ENCODE results near the gene CCDC57. TPM values are rescaled to one million over a fixed set of nuclear protein-coding genes. Genes with fewer than 3 reads are reported as not detected.

CCDC57 gene
- total RNA-seq, 4 donors from 2014 or later: 8.4 to 21.6 (median 16.4) TPM

DNA sequence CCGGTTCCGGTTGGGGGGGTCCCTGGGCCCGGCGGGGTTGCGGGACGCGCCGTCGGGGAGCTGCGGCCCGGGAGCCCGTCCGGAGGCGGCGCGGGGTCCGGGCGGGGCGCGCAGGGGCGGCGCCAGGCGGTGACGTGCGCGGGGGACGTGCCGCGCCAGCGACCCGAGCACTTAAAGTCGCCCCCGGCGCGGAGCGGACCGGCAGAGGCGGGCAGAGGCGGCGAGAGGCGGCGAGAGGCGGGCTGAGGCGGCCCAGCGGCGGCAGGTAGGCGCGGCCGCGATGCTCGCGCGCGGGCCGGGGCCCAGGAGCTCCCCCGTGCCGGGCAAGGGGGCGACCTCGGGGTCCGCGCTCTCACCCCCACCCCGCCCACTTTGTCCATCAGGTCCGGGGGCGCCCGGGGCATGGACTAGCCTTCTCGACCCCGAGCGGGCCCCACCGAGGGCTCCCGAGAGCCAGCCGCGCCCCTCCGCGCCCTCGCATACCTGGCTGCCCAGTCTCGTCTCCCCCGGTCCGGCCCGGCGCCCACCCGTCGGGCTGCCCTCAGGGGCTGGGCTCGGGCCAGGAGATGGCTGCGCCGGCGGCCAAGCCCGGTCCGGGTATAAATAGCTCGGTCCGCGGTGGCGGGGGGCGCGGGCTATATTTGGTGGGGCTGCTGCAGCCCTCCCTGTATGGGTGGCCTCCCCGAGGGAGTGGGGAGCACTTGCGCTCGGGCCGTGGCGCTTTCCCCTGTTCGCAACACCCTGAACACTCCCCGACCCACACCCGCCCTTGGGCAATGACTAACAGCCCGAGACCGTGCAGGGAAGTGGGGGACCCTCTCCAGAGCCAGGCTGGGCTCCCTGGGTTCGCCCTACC is 16.4 kb upstream of the CCDC57 start, which contains the start of gene SLC16A3:
Gene SLC16A3, plus strand, starts transcription at position 201 of the 856 bp plus-strand sequence. CDS start 6,967 bp downstream, outside the sequence.
- peak within 1 kb of the TSS; percentile 63 to 76 (median 74) for H3K4me3 ChIP-seq
- WGBS: 21% methylated on average over 11 of the region's 105 CpGs
- H3K4me1 ChIP-seq: peaks cover 45 to 67% (median 59%) of the 10 kb centered on the region in 4 donors
- intact Hi-C loops (cut with DNase I): no loop called here
- peak; percentile 31 for TF ChIP-seq POLR2A (IDR thresholded peaks at IDR 0.05; ENCODE audit: low read depth)
- peak; percentile 48 to 63 for TF ChIP-seq POLR2AphosphoS5 (IDR thresholded peaks at IDR 0.05)
- no peak for TF ChIP-seq EP300 (IDR thresholded peaks at IDR 0.05)
- TF ChIP-seq, protein P1, sequence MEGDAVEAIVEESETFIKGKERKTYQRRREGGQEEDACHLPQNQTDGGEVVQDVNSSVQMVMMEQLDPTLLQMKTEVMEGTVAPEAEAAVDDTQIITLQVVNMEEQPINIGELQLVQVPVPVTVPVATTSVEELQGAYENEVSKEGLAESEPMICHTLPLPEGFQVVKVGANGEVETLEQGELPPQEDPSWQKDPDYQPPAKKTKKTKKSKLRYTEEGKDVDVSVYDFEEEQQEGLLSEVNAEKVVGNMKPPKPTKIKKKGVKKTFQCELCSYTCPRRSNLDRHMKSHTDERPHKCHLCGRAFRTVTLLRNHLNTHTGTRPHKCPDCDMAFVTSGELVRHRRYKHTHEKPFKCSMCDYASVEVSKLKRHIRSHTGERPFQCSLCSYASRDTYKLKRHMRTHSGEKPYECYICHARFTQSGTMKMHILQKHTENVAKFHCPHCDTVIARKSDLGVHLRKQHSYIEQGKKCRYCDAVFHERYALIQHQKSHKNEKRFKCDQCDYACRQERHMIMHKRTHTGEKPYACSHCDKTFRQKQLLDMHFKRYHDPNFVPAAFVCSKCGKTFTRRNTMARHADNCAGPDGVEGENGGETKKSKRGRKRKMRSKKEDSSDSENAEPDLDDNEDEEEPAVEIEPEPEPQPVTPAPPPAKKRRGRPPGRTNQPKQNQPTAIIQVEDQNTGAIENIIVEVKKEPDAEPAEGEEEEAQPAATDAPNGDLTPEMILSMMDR (IDR thresholded peaks at IDR 0.05): no peak
- peak; percentile 89 for DNase-seq (ENCODE audit: extremely low spot score)
- no peaks in the 10 kb centered on the region for H3K9me3 ChIP-seq
- H3K27ac ChIP-seq (replicated peaks in 1 of 4): peak within 1 kb of the TSS; percentile 89 to 93 (median 92)
- peaks cover 0 to 5% (median 0%) of the 10 kb centered on the region in 4 donors for H3K27me3 ChIP-seq
- H3K36me3 ChIP-seq: no peaks in the 10 kb centered on the region

- H3K27ac ChIP-seq (replicated peaks in 1 of 4): peak overlapping the region; percentile 89 to 93 (median 92)
- intact Hi-C loops (cut with DNase I): no loop called here
- peaks cover 0 to 5% (median 0%) of the 10 kb centered on the region in 4 donors for H3K27me3 ChIP-seq
- H3K4me3 ChIP-seq: peak overlapping the region; percentile 63 to 76 (median 74)
- peak in 1 of 2 donors; percentile 44 for TF ChIP-seq POLR2AphosphoS5 (IDR thresholded peaks at IDR 0.05)
- no peak for TF ChIP-seq POLR2A (IDR thresholded peaks at IDR 0.05; ENCODE audit: low read depth)
- DNase-seq (ENCODE audit: extremely low spot score): no peak
- H3K9me3 ChIP-seq: no peaks in the 10 kb centered on the region
- WGBS: 51% methylated on average over 7 of the region's 63 CpGs
- peaks cover 45 to 67% (median 56%) of the 10 kb centered on the region in 4 donors for H3K4me1 ChIP-seq
- H3K36me3 ChIP-seq: no peaks in the 10 kb centered on the region
Observed at GRCh38 chr17:82228278-82228841, 15.7 kb upstream of the CCDC57 start.

- H3K4me3 ChIP-seq: peak overlapping the region; percentile 63 to 76 (median 74)
Observed at GRCh38 chr17:82227629-82228277, 15.1 kb upstream of the CCDC57 start.

DNA sequence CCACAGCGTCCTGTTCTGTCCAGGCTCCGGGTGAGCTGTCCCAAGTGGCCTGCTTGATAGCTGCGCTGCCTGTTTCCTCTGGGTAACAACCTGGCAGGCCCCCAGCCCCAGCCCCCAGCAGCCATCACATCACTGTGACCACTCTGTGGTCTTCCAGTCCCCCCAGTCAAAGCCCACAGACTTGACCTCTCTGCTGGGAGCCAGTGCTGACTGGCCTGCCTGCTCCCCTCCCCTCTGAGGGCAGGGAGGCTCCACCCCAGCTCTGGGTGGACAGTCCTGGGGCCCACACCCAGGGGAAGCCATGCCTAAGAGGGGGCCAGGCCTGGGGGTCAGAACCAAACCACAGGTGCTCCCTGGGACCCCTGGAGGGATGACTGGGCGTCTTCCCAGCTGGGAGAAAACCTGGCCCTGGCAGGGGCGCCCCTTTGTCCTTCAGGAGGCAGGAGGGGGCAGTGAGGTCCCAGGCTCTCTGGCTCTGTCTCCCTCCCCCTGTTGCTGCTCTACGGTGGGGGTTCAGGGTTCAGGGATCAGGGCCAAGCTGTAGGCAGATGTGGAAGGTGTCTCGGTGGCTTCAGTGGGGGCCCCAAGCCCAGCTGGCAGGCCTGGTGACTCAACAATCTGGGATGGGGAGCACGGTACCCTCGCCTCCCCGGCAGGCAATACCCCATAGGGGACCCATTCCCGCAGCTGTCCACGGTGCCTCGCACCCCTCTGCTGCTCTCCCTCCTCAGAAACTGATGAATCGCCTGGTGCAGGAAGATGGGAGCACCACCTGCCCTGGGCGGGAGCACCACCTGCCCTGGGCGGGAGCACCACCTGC is 14.4 kb upstream of the CCDC57 start:
- Histone ChIP-seq H3K27me3 (peaks cover 0 to 5% (median 0%) of the 10 kb centered on the region in 4 donors), H3K4me1 (peaks cover 33 to 55% (median 42%) of the 10 kb centered on the region in 4 donors), H3K4me3 (no peak overlapping the region), H3K9me3 (no peaks in the 10 kb centered on the region), H3K27ac (replicated peaks in 1 of 4) (peak overlapping the region in 1 of 4 donors; percentile 93), H3K36me3 (no peaks in the 10 kb centered on the region)
- no peak for TF ChIP-seq POLR2AphosphoS5 (IDR thresholded peaks at IDR 0.05)
- TF ChIP-seq EP300 (IDR thresholded peaks at IDR 0.05): no peak
- peak; percentile 12 for TF ChIP-seq POLR2A (IDR thresholded peaks at IDR 0.05; ENCODE audit: low read depth)
- DNase-seq (ENCODE audit: extremely low spot score): no peak
- no CpG with 5 or more reads among the region's 16 CpGs for WGBS
- intact Hi-C loops (cut with DNase I): no loop called here

More at GRCh38 chr17:82227629-82228277, 15.1 kb upstream of the CCDC57 start:
- TF ChIP-seq POLR2AphosphoS5 (IDR thresholded peaks at IDR 0.05) (no peak), EP300 (IDR thresholded peaks at IDR 0.05) (no peak)
- peak overlapping the region; percentile 89 to 93 (median 92) for H3K27ac ChIP-seq (replicated peaks in 1 of 4)
- 85% methylated on average over 10 of the region's 18 CpGs for WGBS
- intact Hi-C loops (cut with DNase I): no loop called here
- H3K9me3 ChIP-seq: no peaks in the 10 kb centered on the region
- H3K36me3 ChIP-seq: no peaks in the 10 kb centered on the region
- DNase-seq (ENCODE audit: extremely low spot score): no peak
- H3K27me3 ChIP-seq: peaks cover 0 to 5% (median 0%) of the 10 kb centered on the region in 4 donors
- H3K4me1 ChIP-seq: peaks cover 40 to 62% (median 50%) of the 10 kb centered on the region in 4 donors

- Histone ChIP-seq H3K9me3 (no peaks in the 10 kb centered on the region), H3K4me3 (no peak overlapping the region), H3K36me3 (no peaks in the 10 kb centered on the region), H3K27me3 (peaks cover 0 to 5% (median 0%) of the 10 kb centered on the region in 4 donors), H3K4me1 (peaks cover 25 to 47% (median 35%) of the 10 kb centered on the region in 4 donors), H3K27ac (replicated peaks in 1 of 4) (no peak overlapping the region)
- TF ChIP-seq POLR2AphosphoS5 (IDR thresholded peaks at IDR 0.05) (no peak), EP300 (IDR thresholded peaks at IDR 0.05) (no peak), POLR2A (IDR thresholded peaks at IDR 0.05; ENCODE audit: low read depth) (no peak)
- TF ChIP-seq, protein P1 (IDR thresholded peaks at IDR 0.05): no peak
- 94% methylated on average over 10 of the region's 15 CpGs for WGBS
- DNase-seq (ENCODE audit: extremely low spot score): no peak
- intact Hi-C loops (cut with DNase I): no loop called here
Observed at GRCh38 chr17:82226146-82226808, 13.6 kb upstream of the CCDC57 start.

Data from esophagus muscularis mucosa (tissue), 4 donors.